Skeletal muscle satellite cell (primary cell): ENCODE results near the gene FNBP1.

ENCODE experiments used
- H3K27me3 ChIP-seq: 2 replicates; pipeline ENCODE4 v1.7.0; 2013; ENCODE audit warnings: low read length; ENCODE audit not compliant: control insufficient read depth, insufficient read depth
- H3K36me3 ChIP-seq: 2 replicates; pipeline ENCODE4 v1.7.0; 2013; ENCODE audit warnings: mild to moderate bottlenecking, control low read depth, low read length; ENCODE audit not compliant: insufficient read depth
- H3K4me1 ChIP-seq: 2 replicates; pipeline ENCODE4 v1.7.0; 2013; ENCODE audit warnings: low read length; ENCODE audit not compliant: control insufficient read depth, insufficient read depth
- H3K4me2 ChIP-seq: 2 replicates; pipeline ENCODE4 v1.7.0; 2013; ENCODE audit warnings: mild to moderate bottlenecking, low read length
- H3K4me3 ChIP-seq: 2 replicates; pipeline ENCODE4 v1.7.0; 2013; ENCODE audit warnings: low read length
- H3K9ac ChIP-seq: 2 replicates; pipeline ENCODE4 v1.7.0; 2013; ENCODE audit warnings: mild to moderate bottlenecking, low read depth, low read length, moderate library complexity
- H3K9me3 ChIP-seq: replicated peaks from 2 replicates; pipeline ENCODE4 v1.7.0; 2013; ENCODE audit warnings: mild to moderate bottlenecking, control low read depth, low read length

FNBP1 gene

DNA sequence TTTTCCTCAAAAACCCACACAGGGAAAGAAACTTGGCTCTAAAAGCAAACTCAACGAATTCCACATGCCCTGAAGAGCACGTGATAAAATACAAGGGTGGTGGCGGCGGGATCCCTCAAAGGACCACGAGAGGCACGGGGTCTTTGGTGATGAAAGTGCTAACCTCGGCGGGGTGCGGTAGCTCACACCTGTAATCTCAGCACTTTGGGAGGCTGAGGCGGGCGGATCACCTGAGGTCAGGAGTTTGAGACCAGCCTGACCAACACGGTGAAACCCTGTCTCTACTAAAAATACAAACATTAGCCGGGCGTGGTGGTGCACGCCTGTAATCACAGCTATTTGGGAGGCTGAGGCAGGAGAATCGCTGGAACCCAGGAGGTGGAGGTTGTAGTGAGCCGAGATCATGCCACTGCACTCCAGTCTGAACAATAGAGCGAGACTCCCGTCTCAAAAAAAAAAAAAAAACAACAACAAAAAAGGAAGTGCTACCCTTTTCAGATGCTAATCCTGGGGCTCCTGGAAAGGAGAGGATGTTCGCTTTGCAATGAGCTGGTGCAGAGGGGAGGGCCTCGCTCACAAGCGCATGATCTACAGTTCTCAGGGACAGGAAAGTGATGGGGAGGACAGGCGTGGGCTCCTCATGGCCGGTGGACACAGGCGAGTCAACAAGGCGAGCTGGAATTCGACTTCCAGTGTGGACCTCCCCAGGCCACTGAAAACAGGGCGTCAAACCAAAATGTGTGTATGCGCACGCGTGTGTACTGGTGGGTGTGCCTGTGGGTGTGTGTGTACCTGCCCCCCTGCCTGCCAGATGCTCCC is 153.7 kb downstream of the FNBP1 start:
- Histone ChIP-seq H3K9ac (no peak overlapping the region), H3K27me3 (no peaks in the 10 kb centered on the region), H3K4me1 (peaks cover 42% of the 10 kb centered on the region), H3K4me3 (no peak overlapping the region), H3K9me3 (no peaks in the 10 kb centered on the region), H3K4me2 (no peak overlapping the region), H3K36me3 (peaks cover 6% of the 10 kb centered on the region)

DNA sequence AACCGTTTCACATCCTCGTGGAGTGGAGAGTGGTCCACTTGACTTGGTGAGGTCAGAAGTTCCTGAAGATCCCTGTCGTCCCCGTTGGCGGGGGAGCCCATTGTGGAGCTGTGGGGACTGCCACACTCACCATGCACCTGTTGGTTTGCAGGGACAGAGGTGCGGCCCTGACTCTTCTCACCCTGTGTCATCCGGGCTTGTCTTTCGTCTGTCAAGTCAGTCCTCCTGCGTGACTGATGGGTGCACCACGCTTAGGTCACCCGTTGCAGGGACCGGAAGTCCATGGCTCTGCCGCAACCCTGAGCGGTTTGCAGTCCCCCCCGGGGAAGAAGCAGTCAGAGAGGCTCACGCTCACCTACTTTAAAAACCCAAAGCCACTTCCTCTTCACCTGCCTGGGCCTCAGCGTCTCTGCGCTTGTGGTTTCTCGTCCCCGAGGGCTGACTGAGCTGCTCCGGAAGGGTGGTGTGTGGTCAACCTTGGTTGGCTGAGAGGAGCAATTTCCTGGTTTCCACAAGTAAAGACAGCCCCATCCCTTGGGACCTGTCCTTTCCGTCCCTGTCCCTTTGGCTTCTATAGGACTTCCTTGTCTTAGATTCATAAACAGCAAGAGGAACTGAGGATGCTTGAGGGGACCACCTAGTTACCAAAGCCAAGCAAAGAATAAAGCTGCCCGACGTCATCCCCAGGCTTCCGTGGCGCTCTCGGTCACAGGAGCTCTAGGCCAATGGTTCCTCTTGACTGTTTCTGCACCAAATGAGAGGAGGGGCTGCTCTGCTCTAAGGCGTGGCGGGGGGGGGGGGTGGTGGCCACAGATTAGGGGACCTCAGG is 154.5 kb downstream of the FNBP1 start:
- Histone ChIP-seq H3K9ac (no peak overlapping the region), H3K4me1 (peaks cover 47% of the 10 kb centered on the region), H3K27me3 (no peaks in the 10 kb centered on the region), H3K9me3 (no peaks in the 10 kb centered on the region), H3K4me3 (no peak overlapping the region), H3K36me3 (peaks cover 6% of the 10 kb centered on the region), H3K4me2 (no peak overlapping the region)

DNA sequence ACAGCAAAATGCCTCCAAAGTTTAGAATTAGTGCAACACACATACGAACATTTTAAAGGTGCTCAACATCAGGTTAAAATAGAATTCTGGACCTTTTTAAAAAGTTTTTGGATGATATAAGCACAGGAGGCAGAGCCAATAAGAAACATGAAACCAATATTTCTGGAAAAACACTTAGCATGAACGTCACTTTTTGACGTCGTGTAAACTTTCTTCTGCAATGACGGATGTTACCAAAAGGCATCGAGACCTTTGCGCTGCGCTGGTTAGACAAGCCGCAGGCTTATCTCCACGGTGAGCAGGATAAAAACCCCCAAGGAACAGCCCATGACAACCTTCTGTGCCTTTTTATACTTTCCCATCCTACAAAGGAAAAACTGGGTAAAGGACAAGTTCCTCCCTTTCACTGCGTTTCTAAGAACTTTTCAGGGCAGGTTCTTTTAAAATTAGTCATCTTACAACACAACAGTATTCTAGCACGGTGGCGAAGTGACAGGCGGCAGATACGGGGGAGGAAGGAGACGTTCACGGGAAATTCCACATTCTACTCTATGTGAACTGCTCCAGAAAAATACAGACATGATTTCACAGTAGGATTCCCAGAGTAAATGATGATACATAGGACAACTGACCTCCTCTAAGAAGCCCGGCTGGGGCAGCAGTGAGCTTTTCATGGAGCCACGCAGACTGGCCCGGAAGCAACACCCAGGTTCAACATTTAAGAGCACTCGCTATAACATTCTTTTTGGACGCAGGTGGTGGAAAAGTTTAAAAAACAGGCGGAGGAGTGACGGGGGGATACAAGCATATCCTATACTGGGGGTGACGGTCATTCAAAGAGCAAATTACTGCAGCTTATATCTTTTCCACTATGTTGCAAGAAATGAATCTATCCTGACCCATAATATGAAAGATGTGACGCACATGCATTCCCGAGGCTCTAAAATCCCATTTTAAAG is 155.4 kb downstream of the FNBP1 start:
- Histone ChIP-seq H3K4me1 (peaks cover 41% of the 10 kb centered on the region), H3K4me2 (no peak overlapping the region), H3K4me3 (no peak overlapping the region), H3K9me3 (no peaks in the 10 kb centered on the region), H3K36me3 (peaks cover 6% of the 10 kb centered on the region), H3K27me3 (no peaks in the 10 kb centered on the region), H3K9ac (no peak overlapping the region)

DNA sequence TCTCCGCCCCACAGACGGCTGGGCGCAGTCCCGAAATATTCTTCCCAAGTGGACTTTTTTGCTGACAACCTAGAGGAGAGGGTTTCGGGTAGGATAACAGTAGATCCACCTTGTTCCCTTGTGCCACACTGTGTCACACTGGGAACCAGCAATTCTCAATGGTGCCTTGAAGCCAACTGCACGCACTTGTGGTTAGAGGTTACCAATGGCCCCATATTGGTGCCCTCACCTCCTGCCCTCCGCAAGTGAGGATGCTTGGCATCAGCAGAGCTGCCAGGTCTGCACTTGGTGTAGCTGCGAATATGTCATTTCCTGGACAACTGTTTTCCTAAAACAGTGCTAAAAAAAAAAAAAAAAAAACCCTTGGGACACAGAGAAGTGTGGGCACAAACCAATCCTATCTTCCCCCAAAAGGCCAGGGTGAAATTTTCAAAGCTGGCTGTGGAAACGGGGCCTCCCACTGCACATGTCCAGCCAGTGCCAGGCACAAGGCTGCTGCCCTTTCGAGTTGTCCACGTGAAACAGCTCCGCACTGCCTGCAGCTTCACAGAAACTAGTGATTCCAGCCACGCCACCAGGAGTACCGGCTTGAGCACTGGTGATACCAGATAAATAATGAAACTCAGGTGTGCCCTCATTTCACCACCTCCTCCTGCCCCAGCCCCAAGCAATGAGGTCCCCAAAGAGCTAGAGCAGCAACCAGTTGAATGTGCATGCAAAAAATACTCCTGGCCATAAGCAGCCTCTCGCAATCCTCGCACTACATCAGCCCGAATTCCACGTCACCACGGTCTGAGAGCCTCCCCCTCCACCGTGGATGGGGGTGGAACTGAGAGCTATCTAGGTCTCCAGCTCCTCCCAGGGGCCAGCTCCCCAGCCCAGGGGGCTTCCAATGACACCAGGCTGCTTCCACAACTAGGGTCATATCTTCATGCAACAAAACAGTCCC is 156.5 kb downstream of the FNBP1 start:
- Histone ChIP-seq H3K4me3 (peak overlapping the region; percentile 63), H3K4me1 (peaks cover 31% of the 10 kb centered on the region), H3K4me2 (peak overlapping the region; percentile 83), H3K9ac (no peak overlapping the region), H3K27me3 (no peaks in the 10 kb centered on the region), H3K9me3 (no peaks in the 10 kb centered on the region), H3K36me3 (peaks cover 8% of the 10 kb centered on the region)

DNA sequence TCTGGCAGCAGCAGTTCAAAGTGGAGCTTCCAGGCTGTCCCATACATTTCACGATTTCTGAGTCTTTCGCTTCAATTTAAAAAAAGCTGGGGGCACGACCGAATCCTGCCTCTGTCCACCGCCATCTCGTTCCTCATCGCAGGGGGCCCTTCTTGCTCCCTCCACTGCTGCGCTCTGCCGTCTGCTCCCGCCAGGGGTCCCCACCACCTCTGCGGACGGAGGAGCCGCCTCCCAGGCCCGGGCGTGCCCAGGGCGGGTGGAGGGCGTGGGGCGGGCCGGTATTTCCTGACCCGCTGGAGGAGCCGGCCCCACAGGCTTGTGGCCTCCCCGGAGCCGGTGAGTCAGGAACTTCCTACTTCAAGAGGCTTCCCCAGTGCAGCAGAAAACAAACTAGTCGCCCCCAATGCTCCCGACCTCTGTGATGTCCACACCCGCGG is 157.3 kb downstream of the FNBP1 start:
- Histone ChIP-seq H3K9me3 (no peaks in the 10 kb centered on the region), H3K36me3 (peaks cover 8% of the 10 kb centered on the region), H3K4me3 (peak overlapping the region; percentile 63), H3K4me2 (peak overlapping the region; percentile 83), H3K9ac (peak overlapping the region; percentile 53), H3K27me3 (no peaks in the 10 kb centered on the region), H3K4me1 (peaks cover 28% of the 10 kb centered on the region)

DNA sequence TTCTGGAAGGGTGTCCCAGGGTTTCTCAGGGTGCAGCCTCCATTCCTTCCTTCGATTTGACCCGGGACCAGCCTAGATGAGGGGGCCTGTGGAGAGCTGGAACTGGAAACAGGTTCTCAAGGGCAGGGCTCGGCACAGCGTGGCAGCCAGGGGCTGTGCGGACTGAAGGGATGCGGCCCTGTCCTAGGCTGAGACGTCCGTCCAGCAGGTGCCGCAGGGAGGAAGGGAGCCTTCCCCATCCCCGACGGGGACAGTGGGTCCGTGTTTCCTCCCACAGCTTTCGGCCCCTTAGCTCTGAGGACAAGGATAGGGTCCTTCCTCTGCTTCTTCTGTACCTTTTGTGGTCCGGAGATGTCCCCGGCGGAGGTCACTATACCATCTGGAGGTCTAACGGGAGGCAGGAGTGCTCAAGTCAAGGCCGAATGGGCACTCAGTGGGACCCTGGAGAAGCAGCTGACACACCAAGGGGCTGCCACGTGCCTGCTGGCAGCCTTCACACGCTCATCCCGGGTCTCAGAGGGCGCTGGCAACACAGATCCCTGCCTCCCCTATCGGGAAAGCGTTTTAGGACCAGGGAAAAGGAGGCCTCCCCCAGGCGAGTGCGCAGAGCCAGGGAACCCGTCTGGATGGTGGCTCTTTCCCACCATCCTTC is 157.8 kb downstream of the FNBP1 start:
- no peaks in the 10 kb centered on the region for H3K27me3 ChIP-seq
- H3K4me2 ChIP-seq: peak overlapping the region; percentile 83
- peaks cover 28% of the 10 kb centered on the region for H3K4me1 ChIP-seq
- peaks cover 11% of the 10 kb centered on the region for H3K36me3 ChIP-seq
- no peaks in the 10 kb centered on the region for H3K9me3 ChIP-seq
- H3K4me3 ChIP-seq: peak overlapping the region; percentile 63
- peak overlapping the region; percentile 53 for H3K9ac ChIP-seq

DNA sequence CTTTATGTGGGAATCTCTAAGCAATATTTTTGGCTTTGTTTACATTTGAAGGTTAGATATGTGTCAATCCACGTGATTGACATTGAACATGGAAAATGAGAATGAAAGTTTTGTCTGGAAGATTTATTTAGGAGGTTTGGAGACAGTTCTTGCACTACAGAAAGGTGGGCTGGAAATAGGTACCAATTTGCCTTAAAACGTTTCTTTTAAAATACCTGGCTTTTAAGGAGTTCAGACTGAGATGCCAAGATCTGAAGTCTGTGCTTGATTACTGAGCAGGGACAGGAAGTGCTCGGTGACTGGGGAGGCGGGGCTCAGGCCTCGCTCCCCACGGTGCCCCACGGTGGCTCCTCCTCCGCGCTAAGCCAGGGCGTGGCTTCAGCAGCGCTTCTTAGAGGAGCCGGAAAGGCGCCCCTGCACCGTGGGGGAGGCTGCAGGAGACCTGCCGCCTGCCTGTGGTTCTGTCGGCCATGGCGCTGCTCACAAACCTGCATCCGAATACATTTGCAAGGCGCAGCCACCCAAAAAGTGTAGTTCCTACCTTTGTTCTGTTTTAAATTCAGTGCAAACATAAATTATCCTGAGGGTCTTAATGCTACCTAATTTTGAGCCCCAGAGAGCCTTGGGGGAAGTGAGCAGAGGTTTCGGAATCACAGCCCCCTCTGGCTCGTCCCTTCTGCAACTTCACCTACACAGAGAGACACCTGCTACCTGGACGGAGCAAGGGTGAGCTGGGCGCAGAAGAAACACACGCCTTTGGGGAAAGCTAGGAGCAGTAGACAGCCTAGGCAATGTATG is 158.6 kb downstream of the FNBP1 start:
- H3K4me1 ChIP-seq: peaks cover 28% of the 10 kb centered on the region
- no peak overlapping the region for H3K9ac ChIP-seq

DNA sequence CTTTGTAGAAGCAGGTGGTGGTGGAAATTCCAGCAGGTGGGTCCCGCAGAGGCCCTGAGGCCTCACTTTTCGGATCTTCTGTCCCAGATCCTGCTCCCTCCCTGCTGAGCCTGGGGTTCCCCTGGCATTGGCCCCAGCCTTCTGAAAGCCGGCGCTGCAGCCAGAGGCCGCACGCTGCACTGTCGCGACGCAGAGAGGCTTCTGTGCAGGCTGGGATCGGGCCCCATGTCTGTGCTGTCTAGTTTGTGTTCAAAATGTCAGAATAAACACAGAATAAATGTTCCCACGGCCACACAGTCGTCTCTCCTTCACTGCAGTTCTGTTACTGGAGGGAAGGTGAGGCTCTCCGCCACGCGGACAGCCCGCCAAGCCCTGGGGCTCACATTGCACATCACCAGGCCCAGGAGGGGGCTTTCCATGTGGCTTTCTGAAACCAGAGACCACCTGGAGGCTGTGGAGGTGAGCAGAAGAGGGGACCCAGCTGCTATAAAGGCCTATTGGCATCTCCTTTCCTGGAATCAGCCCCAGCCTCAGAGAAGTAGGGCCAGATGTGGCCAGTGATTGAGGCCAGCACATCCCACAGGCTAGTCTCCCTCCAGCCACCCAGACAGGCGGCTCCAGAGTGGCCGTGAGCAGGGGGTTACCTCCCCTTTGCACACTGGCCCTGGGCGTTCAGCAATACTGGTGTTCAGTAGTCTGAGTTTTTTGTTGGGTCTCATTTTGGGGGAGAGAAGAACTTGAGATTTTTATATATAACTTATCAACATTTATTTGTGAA is 161.3 kb downstream of the FNBP1 start:
- Histone ChIP-seq H3K4me2 (no peak overlapping the region), H3K27me3 (no peaks in the 10 kb centered on the region), H3K9me3 (no peaks in the 10 kb centered on the region), H3K4me3 (no peak overlapping the region), H3K9ac (no peak overlapping the region), H3K36me3 (peaks cover 14% of the 10 kb centered on the region), H3K4me1 (peaks cover 27% of the 10 kb centered on the region)

More for the DNA sequence above, 158.6 kb downstream of the FNBP1 start:
- Histone ChIP-seq H3K36me3 (peaks cover 12% of the 10 kb centered on the region), H3K9me3 (no peaks in the 10 kb centered on the region), H3K4me3 (peak overlapping the region; percentile 50), H3K27me3 (no peaks in the 10 kb centered on the region), H3K4me2 (peak overlapping the region; percentile 83)
